ENCODE measurements around the gene TUBAL3.
"Not testable (repeated sequence)": the region's sequence is repeated elsewhere in the genome, so short reads cannot be mapped to it uniquely, and the experiment has no call there.

TUBAL3 gene

DNA sequence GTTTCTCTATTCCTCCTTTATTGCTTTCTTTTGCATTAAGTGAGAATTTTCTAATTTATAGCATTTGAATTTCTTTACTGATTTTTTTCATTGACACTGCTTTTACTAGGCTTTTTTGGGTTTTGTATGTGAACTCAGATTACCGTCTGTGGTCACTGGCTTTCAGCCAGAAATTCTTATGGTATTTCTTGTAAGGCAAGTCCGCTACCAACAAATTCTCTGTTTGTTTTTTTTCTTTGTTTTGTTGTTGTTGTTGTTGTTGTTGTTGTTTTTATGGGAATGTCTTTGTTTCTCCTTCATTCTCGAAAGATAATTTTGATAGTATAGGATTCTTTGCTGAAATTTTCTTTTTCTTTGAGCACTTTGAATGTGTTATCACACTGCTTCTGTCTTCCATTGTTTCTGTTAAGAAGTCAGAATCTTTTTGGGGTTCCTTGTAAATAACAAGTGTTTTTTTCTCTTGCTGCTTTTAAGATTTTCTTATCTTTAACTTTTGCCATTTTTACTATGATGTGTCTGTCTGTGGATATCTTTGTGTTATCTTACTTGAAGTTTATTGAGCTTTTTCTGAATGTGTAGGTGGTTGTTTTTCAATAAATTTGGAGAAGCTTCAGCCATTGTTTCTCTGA is 15.0 kb upstream of the TUBAL3 start:
- DNase-seq: no peak

GRCh38 chr10:5418584-5418983 is 14.0 kb upstream of the TUBAL3 start:
- no peak for DNase-seq

DNA sequence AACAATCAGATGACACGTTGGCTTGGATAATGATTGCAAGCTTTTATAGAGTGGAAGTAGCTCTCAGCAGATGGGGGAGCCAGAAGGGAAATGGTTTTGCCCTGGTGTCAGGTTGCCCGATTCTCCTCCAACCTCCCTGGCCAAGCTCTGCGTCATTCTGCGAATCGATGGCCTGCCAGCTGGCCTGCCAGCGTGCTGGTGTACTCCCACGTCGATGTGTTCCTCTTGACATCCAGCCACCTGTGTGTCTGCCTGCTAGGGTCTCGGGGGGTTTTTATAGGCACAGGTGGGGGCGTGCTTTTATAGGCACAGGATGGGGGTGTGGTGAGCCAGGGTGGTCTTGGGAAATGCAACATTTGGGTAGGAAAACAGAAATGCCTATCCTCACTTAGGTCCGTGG is 12.4 kb upstream of the TUBAL3 start:
- DNase-seq: no peak

DNA sequence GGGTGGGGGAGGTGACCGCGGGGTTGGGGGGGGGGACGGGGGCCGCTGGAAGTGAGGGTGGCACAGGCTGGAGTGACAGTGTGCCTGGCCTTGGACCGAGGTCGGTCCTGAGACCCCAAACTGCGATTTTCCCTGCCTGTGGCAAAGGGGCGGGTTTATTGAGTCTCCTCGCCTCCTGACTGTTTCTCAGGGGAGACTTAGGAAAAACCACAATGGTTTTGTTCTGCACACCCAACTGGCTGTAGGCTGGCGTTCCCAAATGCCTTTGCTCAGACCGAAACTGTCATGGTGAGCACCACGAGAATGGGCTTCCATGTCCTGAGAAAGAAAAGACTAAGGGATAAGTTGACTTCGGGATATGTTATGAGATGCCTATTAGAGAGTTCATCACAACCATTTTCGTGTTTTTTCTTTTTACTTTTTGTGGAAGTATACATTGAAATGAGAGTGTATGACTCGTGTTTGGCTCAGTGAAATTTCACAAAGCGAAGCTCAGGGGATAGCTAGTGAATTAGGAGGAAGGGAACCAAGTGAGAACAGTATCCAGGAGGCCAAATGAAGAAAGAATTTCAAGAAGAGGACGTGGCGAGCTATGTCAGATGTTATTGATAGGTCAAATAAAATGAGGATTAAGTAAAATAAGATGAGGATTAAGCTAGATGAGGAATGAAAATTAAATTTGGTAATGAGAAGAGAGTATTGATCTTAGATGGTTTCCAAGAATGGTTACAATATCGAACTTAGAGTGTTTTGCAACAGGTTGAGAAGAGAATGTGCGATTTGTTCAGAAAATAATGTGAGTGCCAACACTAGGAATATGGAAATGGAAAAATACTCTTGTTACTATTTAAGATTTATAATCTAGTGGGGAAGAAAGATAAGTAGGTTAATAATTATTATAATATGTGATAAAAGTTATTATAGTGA is 8.6 kb upstream of the TUBAL3 start:
- peak; percentile 56 for DNase-seq

DNA sequence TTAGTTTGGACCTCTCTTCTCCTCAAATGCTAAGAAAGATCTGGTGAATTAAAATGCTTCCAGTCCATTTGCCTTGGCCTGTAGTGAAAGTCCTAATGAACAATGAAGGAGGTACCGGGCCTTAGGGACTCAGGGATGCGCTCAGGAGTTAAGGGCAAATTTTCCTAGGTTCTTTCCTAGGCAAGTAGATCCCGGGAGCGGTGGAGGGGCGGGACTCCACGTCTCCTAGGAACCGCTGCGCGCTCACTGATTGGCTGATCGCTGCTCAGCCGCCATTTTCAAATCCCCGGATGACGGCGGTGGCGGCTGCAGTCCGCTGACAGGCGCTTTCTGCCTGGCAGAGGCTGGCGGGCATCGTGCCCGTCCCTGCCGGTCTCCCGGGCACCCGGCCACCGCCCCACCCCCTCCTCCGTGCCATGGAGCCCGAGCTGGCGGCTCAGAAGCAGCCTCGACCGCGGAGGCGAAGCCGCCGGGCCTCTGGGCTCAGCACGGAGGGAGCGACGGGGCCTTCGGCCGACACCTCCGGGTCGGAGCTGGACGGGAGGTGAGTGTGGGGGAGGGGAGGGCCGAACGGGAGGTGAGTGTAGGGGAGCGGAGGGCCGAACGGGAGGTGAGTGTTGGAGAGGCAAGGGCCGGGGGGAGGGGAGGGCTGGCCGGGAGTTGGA is 7.8 kb upstream of the TUBAL3 start, which contains the start of gene NET1:
NET1 (plus strand) TSS at position 281 of the 665 bp plus-strand sequence; CDS start at position 417, 136 bp downstream.
- DNase-seq: peak; percentile 88

GRCh38 chr10:5411941-5412276 is 7.3 kb upstream of the TUBAL3 start:
- no peak for DNase-seq

- not testable (repeated sequence) for DNase-seq
Observed at GRCh38 chr10:5410787-5411186, 6.2 kb upstream of the TUBAL3 start.

DNA sequence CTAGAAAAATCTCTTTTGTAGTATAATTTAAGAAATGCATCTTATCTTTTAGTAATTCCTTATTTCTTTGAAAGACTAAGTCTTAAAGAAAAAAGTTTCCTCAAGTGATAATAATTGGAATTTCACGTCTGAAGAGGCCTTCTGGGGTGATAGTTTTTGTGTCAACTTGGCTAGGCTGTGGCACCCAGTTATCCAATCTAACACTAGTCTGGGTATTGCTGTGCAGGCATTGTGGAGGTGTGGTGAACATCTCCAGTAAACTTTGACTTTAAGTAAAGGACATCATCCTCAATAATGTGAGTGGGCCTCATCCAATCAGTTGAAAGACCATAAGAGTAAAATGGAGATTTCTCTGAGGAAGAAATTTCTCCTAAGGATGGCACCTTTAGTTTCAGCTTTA is 2.3 kb upstream of the TUBAL3 start:
- DNase-seq: no peak

GRCh38 chr10:5402798-5403197 is 1.8 kb downstream of the TUBAL3 start:
- DNase-seq: no peak

GRCh38 chr10:5400468-5401240 is 4.0 kb downstream of the TUBAL3 start:
- no peak for DNase-seq

GRCh38 chr10:5399332-5399731 is 5.3 kb downstream of the TUBAL3 start:
- no peak for DNase-seq

GRCh38 chr10:5396556-5397300 is 7.9 kb downstream of the TUBAL3 start:
- no peak for DNase-seq

- DNase-seq: no peak
Observed at GRCh38 chr10:5395168-5395567, 9.5 kb downstream of the TUBAL3 start.

- DNase-seq: no peak
Observed at GRCh38 chr10:5393529-5393928, 11.1 kb downstream of the TUBAL3 start.

GRCh38 chr10:5391790-5392189 is 12.8 kb downstream of the TUBAL3 start:
- no peak for DNase-seq

DNA sequence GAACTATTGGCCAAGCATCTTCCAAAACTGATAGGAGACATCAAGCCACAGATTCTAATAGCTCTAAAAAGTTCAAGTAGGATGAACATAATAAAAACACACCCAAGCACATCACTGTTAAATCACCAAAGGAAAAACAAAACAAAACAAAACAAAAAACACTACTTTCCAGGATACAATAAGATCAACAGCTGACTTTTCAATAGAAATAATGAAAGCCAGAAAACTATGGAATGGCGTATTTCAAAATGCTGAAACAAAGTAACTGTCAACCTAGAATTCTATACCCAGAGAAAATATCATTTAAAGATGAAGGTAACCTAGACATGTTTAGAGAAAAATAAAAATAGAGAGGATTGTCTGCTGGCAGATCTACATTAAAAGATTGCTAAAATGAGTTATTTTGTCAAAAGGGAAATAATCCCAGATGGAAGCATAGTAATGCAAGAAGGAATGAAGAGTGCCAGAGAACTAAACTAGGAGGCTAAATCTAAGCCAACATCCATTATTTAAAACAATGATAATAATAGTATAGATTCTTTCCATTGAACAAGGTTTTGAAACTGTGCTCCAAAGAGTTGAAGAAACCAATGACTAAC is 13.9 kb downstream of the TUBAL3 start:
- no peak for DNase-seq

GRCh38 chr10:5387169-5387568 is 17.5 kb downstream of the TUBAL3 start:
- no peak for DNase-seq

- no peak for DNase-seq
Observed at GRCh38 chr10:5385224-5385623, 19.4 kb downstream of the TUBAL3 start.

- DNase-seq: no peak
Observed at GRCh38 chr10:5381187-5381586, 23.4 kb downstream of the TUBAL3 start.

DNA sequence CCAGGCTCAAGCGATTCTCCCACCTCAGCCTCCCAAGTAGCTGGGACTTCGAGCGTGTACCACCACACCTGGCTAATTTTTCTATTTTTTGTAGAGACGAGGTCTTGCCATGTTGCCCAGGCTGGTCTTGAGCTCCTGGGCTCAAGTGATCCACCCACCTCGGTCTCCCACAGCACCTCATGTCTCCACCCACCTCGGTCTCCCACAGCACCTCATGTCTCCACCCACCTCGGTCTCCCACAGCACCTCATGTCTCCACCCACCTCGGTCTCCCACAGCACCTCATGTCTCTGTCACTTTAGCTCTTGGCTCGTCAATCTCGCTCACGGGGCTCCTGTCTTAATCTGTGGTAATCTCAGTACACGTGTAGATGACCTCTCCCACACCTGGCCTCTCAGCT is 24.2 kb downstream of the TUBAL3 start:
- not testable (repeated sequence) for DNase-seq

GRCh38 chr10:5379202-5379601 is 25.4 kb downstream of the TUBAL3 start:
- not testable (repeated sequence) for DNase-seq

GRCh38 chr10:5376450-5376849 is 28.2 kb downstream of the TUBAL3 start:
- no peak for DNase-seq

Data from fibroblast of skin of right biceps (primary cell).